ENCODE measurements around the gene SEPTIN8. TPM values are rescaled to one million over a fixed set of nuclear protein-coding genes. Genes with fewer than 3 reads are reported as not detected.

SEPTIN8 gene
- total and polyA plus RNA-seq, 2 of the 13 experiments (the other 11 are each of a cell fraction or from before 2014, with no cell fraction given) = 41.4 to 49.9 TPM

GRCh38 chr5:132777209-132778069 lies at the start of gene SEPTIN8 (continued):
- TF ChIP-seq ZBTB7A (CRISPR knock-in tag; IDR thresholded peaks at IDR 0.05) (peak; percentile 67; the same call in 1 of the 2 replicates), ZGPAT (CRISPR knock-in tag; IDR thresholded peaks at IDR 0.05) (peak; percentile 40; the same call in 1 of the 2 replicates), RAD51 (IDR thresholded peaks at IDR 0.05; ENCODE audit: borderline replicate concordance) (no peak), ZNF101 (CRISPR knock-in tag; IDR thresholded peaks at IDR 0.05; ENCODE audit: borderline replicate concordance, low read depth) (no peak), ZFY (CRISPR knock-in tag; IDR thresholded peaks at IDR 0.05) (peak; percentile 65), AGO2 (optimal IDR thresholded peaks at IDR 0.05; ENCODE audit: low read depth, low read length) (peak; percentile 84), LBX2 (CRISPR knock-in tag; IDR thresholded peaks at IDR 0.05; ENCODE audit: borderline replicate concordance) (peak; percentile 60; the same call in 1 of the 2 replicates), FOXK1 (CRISPR knock-in tag; IDR thresholded peaks at IDR 0.05; ENCODE audit: borderline replicate concordance, low read depth) (0 out of 2 replicates have a peak, but pooled peaks have one; percentile 44), HOXA3 (CRISPR knock-in tag; IDR thresholded peaks at IDR 0.05) (peak; percentile 44; the same call in 1 of the 2 replicates), NPAS2 (CRISPR knock-in tag; IDR thresholded peaks at IDR 0.05; ENCODE audit: borderline replicate concordance) (no peak), REL (CRISPR knock-in tag; conservative IDR thresholded peaks at IDR 0.05) (0 out of 2 replicates have a peak, but pooled peaks have one; percentile 42), SRSF1 (optimal IDR thresholded peaks at IDR 0.05; ENCODE audit: low read depth, low read length) (peak; percentile 73), HBP1 (CRISPR knock-in tag; IDR thresholded peaks at IDR 0.05; ENCODE audit: low read depth) (no peak), SOX5 (CRISPR knock-in tag; IDR thresholded peaks at IDR 0.05; ENCODE audit: borderline replicate concordance) (no peak), SMAD1 (CRISPR knock-in tag; IDR thresholded peaks at IDR 0.05; ENCODE audit: borderline replicate concordance, low read depth) (no peak), RXRA (CRISPR knock-in tag; IDR thresholded peaks at IDR 0.05) (peak; percentile 36; the same call in 1 of the 2 replicates), KMT2B (CRISPR knock-in tag; IDR thresholded peaks at IDR 0.05) (0 out of 2 replicates have a peak, but pooled peaks have one; percentile 45), ZBTB33 (CRISPR knock-in tag; IDR thresholded peaks at IDR 0.05) (peak; percentile 37; the same call in 1 of the 2 replicates), CCAR2 (optimal IDR thresholded peaks at IDR 0.05; ENCODE audit: low read depth, low read length) (no peak), KDM5A (IDR thresholded peaks at IDR 0.05; ENCODE audit: borderline replicate concordance, low read length) (no peak), NBN (conservative IDR thresholded peaks at IDR 0.05) (no peak), CC2D1A (CRISPR knock-in tag; IDR thresholded peaks at IDR 0.05) (no peak), HNF1B (CRISPR knock-in tag; IDR thresholded peaks at IDR 0.05) (0 out of 2 replicates have a peak, but pooled peaks have one; percentile 17)

Data from HepG2 (cell line).